Stimulated activated CD8-positive, alpha-beta memory T cell treated with anti-CD3 and anti-CD28 coated beads, Interleukin-4, amount 100 ng/mL, for 48 hours (primary cell): ENCODE measurements around the gene HSPH1.

Experiments
- DNase-seq: peaks from one replicate; pipeline ENCODE4 v3.0.0-alpha.2; 2020

The HSPH1 gene

GRCh38 chr13:31093145-31093885 is 68.4 kb downstream of the HSPH1 start:
- DNase-seq: no peak

GRCh38 chr13:31092646-31093045 is 69.1 kb downstream of the HSPH1 start:
- no peak for DNase-seq

GRCh38 chr13:31090961-31091624 is 70.6 kb downstream of the HSPH1 start:
- DNase-seq: no peak

GRCh38 chr13:31090096-31090495 is 71.6 kb downstream of the HSPH1 start:
- DNase-seq: no peak

- DNase-seq: no peak
Observed at GRCh38 chr13:31089649-31090048, 72.1 kb downstream of the HSPH1 start.

GRCh38 chr13:31088826-31089420 is 72.8 kb downstream of the HSPH1 start:
- DNase-seq: no peak
